Astrocyte (in vitro differentiated cells and primary cell): ENCODE measurements around the gene PTPRO. TPM values are rescaled to one million over a fixed set of nuclear protein-coding genes. Genes with fewer than 3 reads are reported as not detected.
"Not testable (repeated sequence)": the region's sequence is repeated elsewhere in the genome, so short reads cannot be mapped to it uniquely, and the experiment has no call there.

Source experiments
- DNase-seq: peaks from one replicate; pipeline ENCODE4 v3.0.0-alpha.2; 2010; ENCODE audit warnings: low read depth
- FAIRE-seq: peaks from 2 replicates; lab custom pipeline; 2011; peaks lifted over from hg19 to GRCh38; lab: Jason Lieb, UNC
- H2AFZ ChIP-seq: 2 replicates; pipeline ENCODE4 v1.6.0; 2012; ENCODE audit warnings: low read depth, low read length, inconsistent platforms
- H3K27ac ChIP-seq: 2 replicates; pipeline ENCODE4 v1.5.1; 2011; ENCODE audit warnings: low read depth, low read length, inconsistent platforms
- H3K27me3 ChIP-seq: 2 replicates; pipeline ENCODE4 v1.6.0; 2011; ENCODE audit warnings: low read length, inconsistent platforms; ENCODE audit not compliant: insufficient read depth
- H3K36me3 ChIP-seq: 2 replicates; pipeline ENCODE4 v1.5.1; 2011; ENCODE audit warnings: low read length, inconsistent platforms; ENCODE audit not compliant: insufficient read depth
- H3K4me1 ChIP-seq: 2 replicates; pipeline ENCODE4 v1.5.1; 2011; ENCODE audit warnings: low read length, inconsistent platforms; ENCODE audit not compliant: insufficient read depth
- H3K4me2 ChIP-seq: 2 replicates; pipeline ENCODE4 v1.6.0; 2012; ENCODE audit warnings: low read length, inconsistent platforms
- H3K4me3 ChIP-seq: 2 replicates; pipeline ENCODE4 v1.5.1; 2011; ENCODE audit warnings: low read depth, mild to moderate bottlenecking, low read length, inconsistent platforms; ENCODE audit not compliant: insufficient read depth
- H3K79me2 ChIP-seq: 2 replicates; pipeline ENCODE4 v1.6.0; 2012; ENCODE audit warnings: mild to moderate bottlenecking, low read length, inconsistent platforms; ENCODE audit not compliant: insufficient read depth
- H3K9ac ChIP-seq: 2 replicates; pipeline ENCODE4 v1.6.0; 2012; ENCODE audit warnings: mild to moderate bottlenecking, low read length, inconsistent platforms
- H3K9me3 ChIP-seq: 2 replicates; pipeline ENCODE4 v1.5.1; 2012; ENCODE audit warnings: low read depth, mild to moderate bottlenecking, low read length, inconsistent platforms; ENCODE audit not compliant: insufficient read depth
- H4K20me1 ChIP-seq: 2 replicates; pipeline ENCODE4 v1.6.0; 2012; ENCODE audit warnings: low read length, inconsistent platforms; ENCODE audit not compliant: insufficient read depth
- H3K27ac Mint-ChIP-seq: one replicate; pipeline ENCODE4 v1.8.0; 2021; ENCODE audit warnings: mild to moderate bottlenecking, mixed read lengths; ENCODE audit not compliant: unreplicated experiment
- H3K27me3 Mint-ChIP-seq: one replicate; pipeline ENCODE4 v1.8.0; 2021; ENCODE audit warnings: low read depth, mixed read lengths; ENCODE audit not compliant: unreplicated experiment
- H3K36me3 Mint-ChIP-seq: one replicate; pipeline ENCODE4 v1.8.0; 2021; ENCODE audit warnings: low read depth, mixed read lengths; ENCODE audit not compliant: unreplicated experiment
- H3K4me1 Mint-ChIP-seq: one replicate; pipeline ENCODE4 v1.8.0; 2021; ENCODE audit warnings: low read depth, mixed read lengths; ENCODE audit not compliant: unreplicated experiment
- H3K4me3 Mint-ChIP-seq: one replicate; pipeline ENCODE4 v1.8.0; 2021; ENCODE audit warnings: mild to moderate bottlenecking, moderate library complexity, mixed read lengths; ENCODE audit not compliant: unreplicated experiment
- H3K9me3 Mint-ChIP-seq: one replicate; pipeline ENCODE4 v1.8.0; 2021; ENCODE audit warnings: mild to moderate bottlenecking, mixed read lengths; ENCODE audit not compliant: unreplicated experiment
- EZH2 ChIP-seq: IDR thresholded peaks from 2 replicates; pipeline ENCODE4 v1.6.1; 2012; ENCODE audit warnings: mild to moderate bottlenecking, low read length, inconsistent platforms; ENCODE audit not compliant: insufficient read depth
- total RNA-seq: library from RNA; stranded (reverse); gene quantifications from 2 replicates; pipeline ENCODE4 v1.2.1, GENCODE V29; 2021
- TF ChIP-seq, protein P1 (sequence below): IDR thresholded peaks from 2 replicates; pipeline ENCODE4 v1.5.1; 2011; ENCODE audit warnings: low read depth, mild to moderate bottlenecking, inconsistent platforms, low read length, moderate library complexity; ENCODE audit not compliant: insufficient read depth

PTPRO gene
- total RNA-seq, 1 donor from 2014 or later = 0.39 TPM

DNA sequence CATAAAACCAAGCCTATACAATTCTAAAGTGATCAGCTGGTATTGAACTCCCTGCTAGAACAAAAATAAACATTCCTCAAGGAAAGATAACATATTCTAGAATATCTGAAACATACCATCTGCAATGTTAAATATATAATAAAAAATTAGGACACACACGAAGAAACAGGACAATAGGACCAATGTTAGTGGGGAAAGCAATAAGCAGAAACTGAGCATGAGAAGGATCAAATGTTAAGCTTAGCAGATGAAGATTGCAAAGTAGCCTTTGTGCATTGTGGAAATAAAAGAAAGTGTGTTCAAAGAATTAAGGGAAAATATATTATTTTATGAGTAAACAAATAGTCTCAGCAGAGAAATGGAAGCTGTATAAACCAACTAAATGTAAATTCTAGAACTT lies 286.1 kb downstream of the PTPRO start:
- H3K9me3 Mint-ChIP-seq = peaks cover 6% of the 10 kb centered on the region
- no peak overlapping the region for H3K9ac ChIP-seq
- peaks cover 3% of the 10 kb centered on the region for H3K36me3 Mint-ChIP-seq
- H3K4me1 Mint-ChIP-seq = peaks cover 4% of the 10 kb centered on the region
- no peak for TF ChIP-seq EZH2
- TF ChIP-seq, protein P1, sequence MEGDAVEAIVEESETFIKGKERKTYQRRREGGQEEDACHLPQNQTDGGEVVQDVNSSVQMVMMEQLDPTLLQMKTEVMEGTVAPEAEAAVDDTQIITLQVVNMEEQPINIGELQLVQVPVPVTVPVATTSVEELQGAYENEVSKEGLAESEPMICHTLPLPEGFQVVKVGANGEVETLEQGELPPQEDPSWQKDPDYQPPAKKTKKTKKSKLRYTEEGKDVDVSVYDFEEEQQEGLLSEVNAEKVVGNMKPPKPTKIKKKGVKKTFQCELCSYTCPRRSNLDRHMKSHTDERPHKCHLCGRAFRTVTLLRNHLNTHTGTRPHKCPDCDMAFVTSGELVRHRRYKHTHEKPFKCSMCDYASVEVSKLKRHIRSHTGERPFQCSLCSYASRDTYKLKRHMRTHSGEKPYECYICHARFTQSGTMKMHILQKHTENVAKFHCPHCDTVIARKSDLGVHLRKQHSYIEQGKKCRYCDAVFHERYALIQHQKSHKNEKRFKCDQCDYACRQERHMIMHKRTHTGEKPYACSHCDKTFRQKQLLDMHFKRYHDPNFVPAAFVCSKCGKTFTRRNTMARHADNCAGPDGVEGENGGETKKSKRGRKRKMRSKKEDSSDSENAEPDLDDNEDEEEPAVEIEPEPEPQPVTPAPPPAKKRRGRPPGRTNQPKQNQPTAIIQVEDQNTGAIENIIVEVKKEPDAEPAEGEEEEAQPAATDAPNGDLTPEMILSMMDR = no peak
- no peak overlapping the region for H3K27ac Mint-ChIP-seq
- H3K9me3 ChIP-seq = no peaks in the 10 kb centered on the region
- H2AFZ ChIP-seq = no peak overlapping the region
- no peak overlapping the region for H3K4me3 ChIP-seq
- no peaks in the 10 kb centered on the region for H3K27me3 Mint-ChIP-seq
- H3K27me3 ChIP-seq = no peaks in the 10 kb centered on the region
- no peak overlapping the region for H3K4me3 Mint-ChIP-seq
- no peak for FAIRE-seq
- H3K4me1 ChIP-seq = no peaks in the 10 kb centered on the region
- DNase-seq = no peak
- no peaks in the 10 kb centered on the region for H4K20me1 ChIP-seq
- H3K79me2 ChIP-seq = no peaks in the 10 kb centered on the region
- no peak overlapping the region for H3K4me2 ChIP-seq
- H3K36me3 ChIP-seq = no peaks in the 10 kb centered on the region
- H3K27ac ChIP-seq = no peak overlapping the region

DNA sequence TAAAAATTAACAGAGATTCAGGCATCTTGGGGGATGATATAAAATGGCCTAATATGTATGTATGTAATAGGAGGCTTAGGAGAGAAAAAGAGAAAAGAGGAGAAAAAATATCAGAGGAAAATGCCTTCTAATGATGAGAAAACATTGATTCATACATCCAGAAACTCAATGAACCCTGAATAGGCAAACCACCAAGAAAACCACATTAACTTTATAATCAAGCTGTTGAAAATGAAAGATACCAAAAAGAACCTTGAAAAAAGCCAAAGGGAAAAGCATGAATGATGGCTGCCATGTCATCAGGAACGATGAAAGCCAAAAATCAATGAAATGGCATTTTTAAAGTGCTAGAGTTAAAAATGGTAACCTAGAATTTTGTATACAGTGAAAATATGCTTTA lies 286.6 kb downstream of the PTPRO start:
- H3K27me3 ChIP-seq = no peaks in the 10 kb centered on the region
- TF ChIP-seq, protein P1 = no peak
- no peak for TF ChIP-seq EZH2
- H3K4me2 ChIP-seq = no peak overlapping the region
- no peak overlapping the region for H3K27ac ChIP-seq
- Mint-ChIP-seq H3K9me3 (peaks cover 6% of the 10 kb centered on the region), H3K27ac (no peak overlapping the region), H3K27me3 (no peaks in the 10 kb centered on the region), H3K36me3 (peaks cover 3% of the 10 kb centered on the region), H3K4me3 (no peak overlapping the region), H3K4me1 (peaks cover 3% of the 10 kb centered on the region)
- no peaks in the 10 kb centered on the region for H3K9me3 ChIP-seq
- no peaks in the 10 kb centered on the region for H3K36me3 ChIP-seq
- H3K4me1 ChIP-seq = no peaks in the 10 kb centered on the region
- FAIRE-seq = no peak
- DNase-seq = peak; percentile 20
- no peak overlapping the region for H3K9ac ChIP-seq
- H2AFZ ChIP-seq = no peak overlapping the region
- H4K20me1 ChIP-seq = no peaks in the 10 kb centered on the region
- no peaks in the 10 kb centered on the region for H3K79me2 ChIP-seq
- H3K4me3 ChIP-seq = no peak overlapping the region

DNA sequence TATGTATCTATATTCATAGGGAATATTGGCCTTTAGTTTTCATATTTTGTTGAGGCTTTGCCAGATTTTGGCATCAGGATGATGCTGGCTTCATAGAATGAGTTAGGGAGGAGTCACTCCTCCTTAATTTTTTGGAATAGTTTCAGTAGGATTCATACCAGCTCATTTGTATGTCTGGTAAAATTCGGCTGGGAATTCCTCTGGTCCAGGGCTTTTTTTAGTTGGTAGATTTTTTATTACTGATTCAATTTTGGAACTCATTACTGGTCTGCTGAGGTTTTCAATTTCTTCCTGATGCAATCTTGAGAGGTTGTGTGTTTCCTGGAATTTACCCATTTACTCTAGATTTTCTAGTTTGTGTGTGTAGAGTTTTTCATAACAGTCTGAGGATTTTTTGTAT lies 291.7 kb downstream of the PTPRO start:
- H3K9me3 ChIP-seq = no peaks in the 10 kb centered on the region
- peaks cover 12% of the 10 kb centered on the region for H3K9me3 Mint-ChIP-seq
- peak; percentile 29 for FAIRE-seq

DNA sequence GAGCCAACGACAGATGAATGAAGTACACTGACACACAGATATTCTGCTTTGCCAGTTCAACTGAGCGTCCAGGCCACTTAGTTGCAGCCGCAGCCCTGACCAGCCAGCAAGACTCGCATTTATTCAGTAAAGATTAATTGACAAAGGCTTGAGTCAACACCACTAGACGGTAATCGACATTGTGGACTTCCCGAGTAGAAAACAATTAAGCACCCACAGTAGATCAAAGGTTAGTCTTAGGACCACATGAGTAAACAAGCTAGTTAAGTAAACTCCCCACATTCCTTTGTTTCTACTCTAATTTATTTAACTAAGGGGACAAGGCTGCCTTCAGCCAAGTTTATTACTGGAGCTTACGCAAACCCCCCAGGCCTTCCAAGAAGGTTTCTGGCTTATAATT lies 294.2 kb downstream of the PTPRO start:
- FAIRE-seq, H3K27ac ChIP-seq, H3K4me1 ChIP-seq, H3K36me3 ChIP-seq, H3K4me1 Mint-ChIP-seq, H3K4me3 ChIP-seq, H3K4me2 ChIP-seq, H3K27me3 Mint-ChIP-seq, H3K9ac ChIP-seq, H3K4me3 Mint-ChIP-seq, H3K27me3 ChIP-seq, H2AFZ ChIP-seq, DNase-seq, H3K79me2 ChIP-seq, H4K20me1 ChIP-seq, H3K9me3 ChIP-seq: not testable (repeated sequence)
- Mint-ChIP-seq H3K27ac (peak overlapping the region; percentile 77), H3K36me3 (peaks cover 29% of the 10 kb centered on the region), H3K9me3 (peaks cover 12% of the 10 kb centered on the region)

More for the DNA sequence above, 291.7 kb downstream of the PTPRO start:
- no peak overlapping the region for H3K4me2 ChIP-seq
- no peak overlapping the region for H3K9ac ChIP-seq
- no peak overlapping the region for H3K27ac ChIP-seq
- no peaks in the 10 kb centered on the region for H3K79me2 ChIP-seq
- H4K20me1 ChIP-seq = no peaks in the 10 kb centered on the region
- no peak overlapping the region for H3K4me3 Mint-ChIP-seq
- no peak for TF ChIP-seq EZH2
- TF ChIP-seq, protein P1 = no peak
- H3K4me1 Mint-ChIP-seq = peaks cover 4% of the 10 kb centered on the region
- H3K4me1 ChIP-seq = no peaks in the 10 kb centered on the region
- peaks cover 22% of the 10 kb centered on the region for H3K36me3 Mint-ChIP-seq
- H2AFZ ChIP-seq = no peak overlapping the region
- no peak overlapping the region for H3K4me3 ChIP-seq
- no peak overlapping the region for H3K27ac Mint-ChIP-seq
- H3K27me3 ChIP-seq = no peaks in the 10 kb centered on the region
- DNase-seq = peak; percentile 34
- no peaks in the 10 kb centered on the region for H3K36me3 ChIP-seq
- H3K27me3 Mint-ChIP-seq = no peaks in the 10 kb centered on the region
